ENCODE results near the gene SNAP47. TPM values are rescaled to one million over a fixed set of nuclear protein-coding genes. Genes with fewer than 3 reads are reported as not detected.

Gene SNAP47
- total RNA-seq, 1 donor from 2014 or later: 29.6 TPM

DNA sequence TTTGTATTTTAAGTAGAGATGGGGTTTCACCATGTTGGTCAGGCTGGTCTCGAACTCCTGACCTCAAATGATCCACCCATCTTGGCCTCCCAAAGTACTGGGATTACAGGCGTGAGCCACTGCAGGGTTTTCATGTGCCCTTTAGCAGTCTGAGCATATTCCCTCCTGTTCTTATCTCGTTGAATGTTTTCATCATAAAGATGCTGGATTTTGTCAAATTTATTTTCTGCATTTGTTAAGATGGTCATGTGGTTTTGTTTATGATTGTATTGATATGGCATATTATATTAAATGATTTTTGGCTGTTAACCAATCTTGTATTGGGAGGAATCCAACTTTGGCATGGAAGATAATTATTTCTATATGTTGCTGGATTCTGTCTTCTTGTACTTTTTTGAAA lies 8.9 kb upstream of the SNAP47 start:
- H3K27ac Mint-ChIP-seq (ENCODE audit: unreplicated experiment): no peak overlapping the region
- H3K9me3 Mint-ChIP-seq (ENCODE audit: unreplicated experiment): peaks cover 21% of the 10 kb centered on the region
- H3K4me1 Mint-ChIP-seq (ENCODE audit: unreplicated experiment): peaks cover 13% of the 10 kb centered on the region
- H3K36me3 Mint-ChIP-seq (ENCODE audit: unreplicated experiment): peaks cover 2% of the 10 kb centered on the region
- peaks cover 8% of the 10 kb centered on the region for H3K27me3 Mint-ChIP-seq (ENCODE audit: unreplicated experiment)
- no peak for DNase-seq (ENCODE audit: extremely low spot score, unreplicated experiment)
- TF ChIP-seq, protein P1, sequence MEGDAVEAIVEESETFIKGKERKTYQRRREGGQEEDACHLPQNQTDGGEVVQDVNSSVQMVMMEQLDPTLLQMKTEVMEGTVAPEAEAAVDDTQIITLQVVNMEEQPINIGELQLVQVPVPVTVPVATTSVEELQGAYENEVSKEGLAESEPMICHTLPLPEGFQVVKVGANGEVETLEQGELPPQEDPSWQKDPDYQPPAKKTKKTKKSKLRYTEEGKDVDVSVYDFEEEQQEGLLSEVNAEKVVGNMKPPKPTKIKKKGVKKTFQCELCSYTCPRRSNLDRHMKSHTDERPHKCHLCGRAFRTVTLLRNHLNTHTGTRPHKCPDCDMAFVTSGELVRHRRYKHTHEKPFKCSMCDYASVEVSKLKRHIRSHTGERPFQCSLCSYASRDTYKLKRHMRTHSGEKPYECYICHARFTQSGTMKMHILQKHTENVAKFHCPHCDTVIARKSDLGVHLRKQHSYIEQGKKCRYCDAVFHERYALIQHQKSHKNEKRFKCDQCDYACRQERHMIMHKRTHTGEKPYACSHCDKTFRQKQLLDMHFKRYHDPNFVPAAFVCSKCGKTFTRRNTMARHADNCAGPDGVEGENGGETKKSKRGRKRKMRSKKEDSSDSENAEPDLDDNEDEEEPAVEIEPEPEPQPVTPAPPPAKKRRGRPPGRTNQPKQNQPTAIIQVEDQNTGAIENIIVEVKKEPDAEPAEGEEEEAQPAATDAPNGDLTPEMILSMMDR (IDR thresholded peaks at IDR 0.05): no peak
- no peak overlapping the region for H3K4me3 Mint-ChIP-seq (ENCODE audit: unreplicated experiment)

DNA sequence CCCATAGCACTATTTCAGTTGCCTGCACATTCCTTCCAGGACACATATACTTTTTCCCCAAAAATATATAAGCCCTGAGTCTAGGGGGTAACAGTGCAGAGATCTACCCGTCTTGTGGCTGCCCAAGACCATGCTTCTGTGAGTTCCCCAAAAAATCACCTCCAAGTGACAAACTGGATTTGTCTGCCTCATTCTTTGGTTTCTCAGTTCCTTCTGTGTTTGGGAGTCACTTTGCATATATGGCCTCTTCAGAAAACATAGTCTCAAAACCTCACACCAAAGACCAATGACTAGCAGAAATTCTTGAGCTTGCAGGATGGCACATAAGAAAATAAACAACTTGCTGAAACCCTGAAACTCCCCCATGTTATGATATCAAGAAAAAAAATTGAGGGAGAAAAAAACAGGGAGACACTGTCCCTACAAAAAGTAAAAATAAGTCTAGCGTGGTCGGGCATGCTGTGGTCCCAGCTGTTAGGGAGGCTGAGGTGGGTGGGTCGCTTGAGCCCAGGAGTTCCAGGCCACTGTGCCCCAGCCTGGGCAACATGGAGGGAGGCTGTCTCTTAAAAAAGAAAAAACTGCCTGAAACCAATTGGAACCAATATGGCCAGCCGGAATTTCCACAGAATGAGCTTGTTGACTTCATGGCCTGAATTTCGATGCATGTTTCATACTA lies 8.2 kb upstream of the SNAP47 start:
- no peak overlapping the region for H3K27ac Mint-ChIP-seq (ENCODE audit: unreplicated experiment)

GRCh38 chr1:227728059-227728891 lies 7.0 kb upstream of the SNAP47 start:
- H3K4me1 Mint-ChIP-seq (ENCODE audit: unreplicated experiment): peaks cover 15% of the 10 kb centered on the region
- peaks cover 8% of the 10 kb centered on the region for H3K27me3 Mint-ChIP-seq (ENCODE audit: unreplicated experiment)
- no peak overlapping the region for H3K27ac Mint-ChIP-seq (ENCODE audit: unreplicated experiment)
- no peak for DNase-seq (ENCODE audit: extremely low spot score, unreplicated experiment)
- H3K9me3 Mint-ChIP-seq (ENCODE audit: unreplicated experiment): peaks cover 5% of the 10 kb centered on the region
- H3K36me3 Mint-ChIP-seq (ENCODE audit: unreplicated experiment): peaks cover 3% of the 10 kb centered on the region
- H3K4me3 Mint-ChIP-seq (ENCODE audit: unreplicated experiment): peak overlapping the region; percentile 70
- TF ChIP-seq, protein P1 (IDR thresholded peaks at IDR 0.05): no peak

More for the DNA sequence above, 8.2 kb upstream of the SNAP47 start:
- TF ChIP-seq, protein P1 (IDR thresholded peaks at IDR 0.05): no peak
- Mint-ChIP-seq H3K4me3 (ENCODE audit: unreplicated experiment) (no peak overlapping the region), H3K36me3 (ENCODE audit: unreplicated experiment) (peaks cover 2% of the 10 kb centered on the region), H3K27me3 (ENCODE audit: unreplicated experiment) (peaks cover 8% of the 10 kb centered on the region), H3K4me1 (ENCODE audit: unreplicated experiment) (peaks cover 13% of the 10 kb centered on the region), H3K9me3 (ENCODE audit: unreplicated experiment) (peaks cover 14% of the 10 kb centered on the region)
- no peak for DNase-seq (ENCODE audit: extremely low spot score, unreplicated experiment)

DNA sequence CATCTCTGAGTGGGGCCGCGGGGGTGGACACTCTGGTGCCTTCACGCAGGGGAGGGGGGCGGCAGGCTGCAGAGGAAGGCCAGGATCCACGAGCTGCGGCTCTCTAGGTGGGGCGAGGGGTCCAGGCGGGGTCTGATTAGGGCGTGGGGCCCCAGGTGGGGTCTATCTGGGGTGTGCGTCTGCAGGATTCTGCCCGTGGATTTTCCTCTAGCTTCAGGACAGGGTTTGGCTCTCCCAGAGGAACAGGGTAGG lies 6.4 kb upstream of the SNAP47 start:
- Mint-ChIP-seq H3K4me3 (ENCODE audit: unreplicated experiment) (peak overlapping the region; percentile 70), H3K36me3 (ENCODE audit: unreplicated experiment) (peaks cover 3% of the 10 kb centered on the region), H3K27me3 (ENCODE audit: unreplicated experiment) (peaks cover 8% of the 10 kb centered on the region), H3K27ac (ENCODE audit: unreplicated experiment) (no peak overlapping the region), H3K4me1 (ENCODE audit: unreplicated experiment) (peaks cover 20% of the 10 kb centered on the region), H3K9me3 (ENCODE audit: unreplicated experiment) (peaks cover 2% of the 10 kb centered on the region)
- TF ChIP-seq, protein P1 (IDR thresholded peaks at IDR 0.05): no peak
- no peak for DNase-seq (ENCODE audit: extremely low spot score, unreplicated experiment)

GRCh38 chr1:227729144-227729880 lies 5.9 kb upstream of the SNAP47 start:
- Mint-ChIP-seq H3K27ac (ENCODE audit: unreplicated experiment) (no peak overlapping the region), H3K4me3 (ENCODE audit: unreplicated experiment) (peak overlapping the region; percentile 70), H3K27me3 (ENCODE audit: unreplicated experiment) (peaks cover 8% of the 10 kb centered on the region), H3K36me3 (ENCODE audit: unreplicated experiment) (peaks cover 3% of the 10 kb centered on the region), H3K9me3 (ENCODE audit: unreplicated experiment) (no peaks in the 10 kb centered on the region), H3K4me1 (ENCODE audit: unreplicated experiment) (peaks cover 23% of the 10 kb centered on the region)
- DNase-seq (ENCODE audit: extremely low spot score, unreplicated experiment): no peak
- TF ChIP-seq, protein P1 (IDR thresholded peaks at IDR 0.05): no peak
